ENCODE results near the gene TAB2. TPM values are rescaled to one million over a fixed set of nuclear protein-coding genes. Genes with fewer than 3 reads are reported as not detected.

TAB2 gene
- total and polyA plus RNA-seq, 9 of the 15 experiments (the other 6 are each of a cell fraction or from before 2014, with no cell fraction given): 9.1 to 38.3 (median 18.6) TPM

- no peak for TF ChIP-seq PRDM10 (IDR thresholded peaks at IDR 0.05; ENCODE audit: partially characterized antibody)
These were observed 3.7 kb upstream of the TAB2 start (continued) for GRCh38 chr6:149313861-149314260.

GRCh38 chr6:149314325-149314905, 3.1 kb upstream of the TAB2 start:
- H3K4me1 ChIP-seq (replicated peaks in 1 of 2; ENCODE audit: control insufficient read depth in 2 of 2, insufficient read depth in 2 of 2, low read length in 2 of 2): peaks cover 5 to 12% of the 10 kb centered on the region in 2 experiments; a peak in 4 of 5 replicates
- H3K9me3 ChIP-seq (replicated peaks; ENCODE audit: control insufficient read depth, insufficient read depth, low read depth, low read length): no peaks in the 10 kb centered on the region
- H3K79me2 ChIP-seq (ENCODE audit: control insufficient read depth, insufficient read depth, low read length): peaks cover 23% of the 10 kb centered on the region
- intact Hi-C loops (cut with micrococcal nuclease) (no loop called here), in situ Hi-C loops (cut with MboI) (no loop called here)
- ChIA-PET POLR2A (no interaction called here), CTCF (ENCODE audit: low intra/inter-chr PET ratio) (no interaction called here)
- no peak overlapping the region for H3K4me3 ChIP-seq
- no peak overlapping the region for H2AFZ ChIP-seq (ENCODE audit: low read depth, low read length)
- ATAC-seq: no peak
- H4K20me1 ChIP-seq (replicated peaks; ENCODE audit: control insufficient read depth, insufficient read depth, low read length): peaks cover 7% of the 10 kb centered on the region; the same call in 1 of the 2 replicates
- H3K9me1 ChIP-seq (ENCODE audit: control insufficient read depth, insufficient read depth, low read length): no peaks in the 10 kb centered on the region
- no peak for DNase-seq (ENCODE audit: extremely low read depth in 1 of 4, low spot score in 3 of 4)
- no peaks in the 10 kb centered on the region; a peak in 2 of 5 replicates for H3K27me3 ChIP-seq (ENCODE audit: control insufficient read depth in 2 of 2, insufficient read depth in 2 of 2, low read length in 2 of 2)
- H3K27ac ChIP-seq (ENCODE audit: extremely low read depth, low read depth, low read length): no peak overlapping the region
- H3K36me3 ChIP-seq (ENCODE audit: control insufficient read depth, insufficient read depth, low read length): no peaks in the 10 kb centered on the region
- 21% methylated on average over 1 of the region's 1 CpG for WGBS (ENCODE audit: insufficient coverage, low coverage, missing lambda C conversion rate)
- no TSS peak for BruUV-seq (replicated peaks)
- H3K9ac ChIP-seq (ENCODE audit: insufficient read depth in 1 of 2, low read depth in 2 of 2, low read length in 2 of 2): no peak overlapping the region
- no peak for FAIRE-seq
- H3K4me2 ChIP-seq (ENCODE audit: insufficient read depth, low read length): no peak overlapping the region
- TF ChIP-seq RBM14 (IDR thresholded peaks at IDR 0.05; ENCODE audit: borderline replicate concordance, insufficient read depth, low read depth, low read length): no peak
- TF ChIP-seq CHD7 (IDR thresholded peaks at IDR 0.05; ENCODE audit: low read depth, low read length): no peak
- no peak for TF ChIP-seq GATAD2A (IDR thresholded peaks at IDR 0.05)
- no peak for TF ChIP-seq NFXL1 (CRISPR knock-in tag; IDR thresholded peaks at IDR 0.05)
